SU-DHL-6 (cell line): ENCODE results near the gene DGUOK.
"Not testable (repeated sequence)": the region's sequence is repeated elsewhere in the genome, so short reads cannot be mapped to it uniquely, and the experiment has no call there.

Experiments
- H2AFZ ChIP-seq: fragments of 200-600 bp; sonication (generic); 2 replicates; pipeline ENCODE4 v1.6.1; 2014; ENCODE audit warnings: low read depth, mild to moderate bottlenecking, moderate library complexity, mixed read lengths, antibody characterized with exemption, low read length; ENCODE audit not compliant: severe bottlenecking
- H3F3A ChIP-seq: fragments of 200-600 bp; shearing (Covaris generic); 2 replicates; pipeline ENCODE4 v1.6.0; 2016; ENCODE audit warnings: antibody characterized with exemption, mild to moderate bottlenecking; ENCODE audit not compliant: insufficient read depth
- H3K27ac ChIP-seq: fragments of 200-600 bp; sonication (generic); 2 replicates; pipeline ENCODE4 v1.5.1; 2016; ENCODE audit warnings: low read depth, mild to moderate bottlenecking, low read length, moderate library complexity, mixed read lengths
- H3K27me3 ChIP-seq: fragments of 200-600 bp; sonication (generic), shearing (Covaris generic); 2 replicates; pipeline ENCODE4 v1.6.0; 2014; ENCODE audit warnings: mild to moderate bottlenecking, low read length
- H3K36me3 ChIP-seq: fragments of 200-600 bp; sonication (generic); 2 replicates; pipeline ENCODE4 v1.6.1; 2014; ENCODE audit warnings: mild to moderate bottlenecking, low read length, mixed read lengths
- H3K4me2 ChIP-seq: fragments of 300-600, 200-600 bp; shearing (Covaris generic), sonication (generic); 2 replicates; pipeline ENCODE4 v1.6.0; 2014; ENCODE audit warnings: low read length, low read depth, mild to moderate bottlenecking; ENCODE audit not compliant: poor library complexity, severe bottlenecking
- H3K4me3 ChIP-seq: fragments of 200-600 bp; sonication (generic); 2 replicates; pipeline ENCODE4 v1.5.1; 2014; ENCODE audit warnings: antibody characterized with exemption, low read length, mild to moderate bottlenecking, mixed read lengths; ENCODE audit not compliant: insufficient read depth, poor library complexity, severe bottlenecking
- H3K79me2 ChIP-seq: fragments of 200-600 bp; sonication (generic); 2 replicates; pipeline ENCODE4 v1.6.1; 2014; ENCODE audit warnings: mild to moderate bottlenecking, low read length, moderate library complexity; ENCODE audit not compliant: insufficient read depth
- H3K9ac ChIP-seq: fragments of 200-600 bp; sonication (generic); 2 replicates; pipeline ENCODE4 v1.7.0; 2014; ENCODE audit warnings: mild to moderate bottlenecking, low read length
- H3K9me2 ChIP-seq: fragments of 200-600 bp; sonication (generic); replicated peaks from 2 replicates; pipeline ENCODE4 v1.6.1; 2014; ENCODE audit warnings: low read length; ENCODE audit not compliant: insufficient read depth
- H3K9me3 ChIP-seq: fragments of 200-600 bp; sonication (generic); 2 replicates; pipeline ENCODE4 v1.6.1; 2014; ENCODE audit warnings: low read length, mixed read lengths; ENCODE audit not compliant: insufficient read depth
- H4K20me1 ChIP-seq: fragments of 200-600 bp; sonication (generic); 2 replicates; pipeline ENCODE4 v1.6.1; 2014; ENCODE audit warnings: low read depth, mild to moderate bottlenecking, antibody characterized with exemption, low read length, moderate library complexity, mixed read lengths
- EZH2phosphoT487 ChIP-seq: fragments of 200-600 bp; sonication (generic), shearing (Covaris generic); conservative IDR thresholded peaks from 2 replicates; pipeline ENCODE4 v1.6.1; 2018; ENCODE audit warnings: mild to moderate bottlenecking, antibody characterized with exemption, low read length, moderate library complexity, mixed read lengths
- TF ChIP-seq, protein P1 (sequence below): fragments of 200-600 bp; sonication (generic); IDR thresholded peaks from one replicate; pipeline ENCODE4 v1.5.1; 2017; ENCODE audit warnings: antibody characterized with exemption, mild to moderate bottlenecking, low read length, moderate library complexity; ENCODE audit not compliant: insufficient read depth, poor library complexity, severe bottlenecking

The DGUOK gene

DNA sequence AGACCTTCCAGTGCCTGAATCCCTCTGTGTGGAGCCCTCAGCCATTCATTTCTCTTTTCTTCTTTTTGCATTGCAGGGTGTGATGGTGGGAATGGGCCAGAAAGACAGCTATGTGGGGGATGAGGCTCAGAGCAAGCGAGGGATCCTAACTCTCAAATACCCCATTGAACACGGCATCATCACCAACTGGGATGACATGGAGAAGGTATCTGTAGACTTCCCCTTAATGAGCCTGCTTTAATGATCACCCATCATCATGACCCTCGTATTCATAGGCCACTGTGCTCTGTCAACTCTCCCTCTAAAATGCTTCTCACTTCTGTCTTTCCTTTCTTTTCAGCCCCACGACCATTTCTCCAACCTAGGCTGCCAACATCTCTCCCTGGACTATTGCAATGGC, 24.4 kb upstream of the DGUOK start:
- Histone ChIP-seq H3F3A (no peaks in the 10 kb centered on the region), H3K9ac (no peak overlapping the region), H3K9me2 (no peaks in the 10 kb centered on the region), H3K9me3 (no peaks in the 10 kb centered on the region), H4K20me1 (no peaks in the 10 kb centered on the region), H3K27me3 (no peaks in the 10 kb centered on the region), H3K4me3 (no peak overlapping the region), H2AFZ (no peak overlapping the region), H3K79me2 (no peaks in the 10 kb centered on the region), H3K4me2 (no peak overlapping the region), H3K36me3 (no peaks in the 10 kb centered on the region), H3K27ac (no peak overlapping the region)
- TF ChIP-seq, protein P1, sequence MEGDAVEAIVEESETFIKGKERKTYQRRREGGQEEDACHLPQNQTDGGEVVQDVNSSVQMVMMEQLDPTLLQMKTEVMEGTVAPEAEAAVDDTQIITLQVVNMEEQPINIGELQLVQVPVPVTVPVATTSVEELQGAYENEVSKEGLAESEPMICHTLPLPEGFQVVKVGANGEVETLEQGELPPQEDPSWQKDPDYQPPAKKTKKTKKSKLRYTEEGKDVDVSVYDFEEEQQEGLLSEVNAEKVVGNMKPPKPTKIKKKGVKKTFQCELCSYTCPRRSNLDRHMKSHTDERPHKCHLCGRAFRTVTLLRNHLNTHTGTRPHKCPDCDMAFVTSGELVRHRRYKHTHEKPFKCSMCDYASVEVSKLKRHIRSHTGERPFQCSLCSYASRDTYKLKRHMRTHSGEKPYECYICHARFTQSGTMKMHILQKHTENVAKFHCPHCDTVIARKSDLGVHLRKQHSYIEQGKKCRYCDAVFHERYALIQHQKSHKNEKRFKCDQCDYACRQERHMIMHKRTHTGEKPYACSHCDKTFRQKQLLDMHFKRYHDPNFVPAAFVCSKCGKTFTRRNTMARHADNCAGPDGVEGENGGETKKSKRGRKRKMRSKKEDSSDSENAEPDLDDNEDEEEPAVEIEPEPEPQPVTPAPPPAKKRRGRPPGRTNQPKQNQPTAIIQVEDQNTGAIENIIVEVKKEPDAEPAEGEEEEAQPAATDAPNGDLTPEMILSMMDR = no peak
- no peak for TF ChIP-seq EZH2phosphoT487

DNA sequence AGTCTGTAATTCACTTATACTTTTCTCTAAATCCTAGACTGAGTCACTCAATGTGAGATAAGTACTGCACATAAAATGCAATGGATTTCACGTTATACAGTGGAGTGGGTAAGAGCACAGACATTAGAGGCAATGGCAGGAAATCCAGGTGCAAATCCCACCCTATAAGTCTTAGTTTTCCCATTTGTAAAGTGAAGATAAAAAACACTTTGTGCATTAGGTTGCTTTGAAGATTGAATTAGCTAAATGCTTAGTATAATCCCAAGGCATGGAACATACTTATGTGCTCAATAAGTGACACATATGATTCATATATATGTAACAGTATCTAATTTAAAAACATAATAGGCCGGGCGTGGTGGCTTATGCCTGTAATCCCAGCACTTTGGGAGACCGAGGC, 23.4 kb upstream of the DGUOK start:
- Histone ChIP-seq H3K27ac (no peak overlapping the region), H3K36me3 (no peaks in the 10 kb centered on the region)

DNA sequence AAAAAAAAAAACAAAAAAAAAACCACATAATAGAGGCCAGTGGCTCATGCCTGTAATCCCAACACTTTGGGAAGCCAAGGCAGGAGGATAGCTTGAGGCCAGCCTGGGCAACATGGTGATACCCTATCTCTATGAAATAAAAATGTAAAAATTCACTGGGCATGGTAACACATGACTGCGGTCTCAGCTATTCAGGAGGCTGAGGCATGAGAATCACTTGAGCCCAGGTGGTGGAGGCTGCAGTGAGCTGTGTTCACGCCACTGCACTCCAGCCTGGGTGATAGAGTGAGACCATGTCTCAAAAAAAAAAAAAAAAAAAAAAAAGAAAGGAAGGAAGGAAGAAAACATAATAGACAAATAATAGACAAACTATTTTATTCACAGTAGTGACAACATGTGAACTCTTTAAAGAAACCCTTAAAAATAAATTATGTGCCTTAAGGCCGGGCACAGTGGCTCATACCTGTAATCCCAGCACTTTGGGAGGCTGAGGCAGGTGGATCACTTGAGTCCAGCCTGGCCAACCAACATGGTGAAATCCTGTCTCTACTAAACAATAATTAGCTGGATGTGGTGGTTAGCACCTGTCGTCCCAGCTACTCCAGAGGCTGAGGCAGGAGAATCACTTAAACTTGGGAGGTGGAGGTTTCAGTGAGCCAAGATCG, 22.6 kb upstream of the DGUOK start:
- not testable (repeated sequence) for H3K9me2 ChIP-seq, H3K36me3 ChIP-seq, H3K4me2 ChIP-seq, H3K79me2 ChIP-seq, H3K27me3 ChIP-seq, H3K4me3 ChIP-seq, H3K27ac ChIP-seq, H3K9ac ChIP-seq, H3K9me3 ChIP-seq, H4K20me1 ChIP-seq, H2AFZ ChIP-seq, H3F3A ChIP-seq

More for the DNA sequence above, 23.4 kb upstream of the DGUOK start:
- no peaks in the 10 kb centered on the region for H3F3A ChIP-seq
- H3K9me3 ChIP-seq = no peaks in the 10 kb centered on the region
- H3K9me2 ChIP-seq = no peaks in the 10 kb centered on the region
- TF ChIP-seq EZH2phosphoT487 = no peak
- TF ChIP-seq, protein P1 = no peak
- no peaks in the 10 kb centered on the region for H4K20me1 ChIP-seq
- H2AFZ ChIP-seq = no peak overlapping the region
- no peaks in the 10 kb centered on the region for H3K79me2 ChIP-seq
- H3K4me2 ChIP-seq = no peak overlapping the region
- H3K27me3 ChIP-seq = no peaks in the 10 kb centered on the region
- H3K4me3 ChIP-seq = no peak overlapping the region
- H3K9ac ChIP-seq = no peak overlapping the region

DNA sequence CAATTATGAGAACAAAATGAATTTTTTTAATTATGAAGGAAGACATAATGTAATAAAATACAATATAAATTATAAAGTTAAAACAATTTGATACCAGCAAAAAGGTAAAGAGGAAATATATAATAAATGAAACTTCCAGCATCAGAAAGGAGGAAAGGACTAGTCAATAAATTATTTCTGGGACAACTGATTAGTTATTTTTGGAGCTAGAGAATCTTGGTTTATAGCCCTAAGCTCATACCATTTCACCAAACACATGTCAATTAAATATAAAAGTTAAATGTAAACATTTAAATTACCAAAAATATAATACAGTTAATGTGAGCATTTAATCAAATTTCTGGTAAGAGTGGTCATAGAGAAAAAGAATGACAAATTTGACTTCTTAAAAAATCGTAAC, 21.7 kb upstream of the DGUOK start:
- Histone ChIP-seq H3K36me3 (no peaks in the 10 kb centered on the region), H3K9me2 (no peaks in the 10 kb centered on the region), H4K20me1 (no peaks in the 10 kb centered on the region), H3K27ac (no peak overlapping the region), H3K79me2 (no peaks in the 10 kb centered on the region), H3K27me3 (no peaks in the 10 kb centered on the region), H3K9me3 (no peaks in the 10 kb centered on the region), H3K4me2 (no peak overlapping the region), H3K9ac (no peak overlapping the region), H3F3A (no peaks in the 10 kb centered on the region), H2AFZ (no peak overlapping the region), H3K4me3 (no peak overlapping the region)
- TF ChIP-seq, protein P1 = no peak
